ENCODE data around the gene DYNC1H1.

DNA sequence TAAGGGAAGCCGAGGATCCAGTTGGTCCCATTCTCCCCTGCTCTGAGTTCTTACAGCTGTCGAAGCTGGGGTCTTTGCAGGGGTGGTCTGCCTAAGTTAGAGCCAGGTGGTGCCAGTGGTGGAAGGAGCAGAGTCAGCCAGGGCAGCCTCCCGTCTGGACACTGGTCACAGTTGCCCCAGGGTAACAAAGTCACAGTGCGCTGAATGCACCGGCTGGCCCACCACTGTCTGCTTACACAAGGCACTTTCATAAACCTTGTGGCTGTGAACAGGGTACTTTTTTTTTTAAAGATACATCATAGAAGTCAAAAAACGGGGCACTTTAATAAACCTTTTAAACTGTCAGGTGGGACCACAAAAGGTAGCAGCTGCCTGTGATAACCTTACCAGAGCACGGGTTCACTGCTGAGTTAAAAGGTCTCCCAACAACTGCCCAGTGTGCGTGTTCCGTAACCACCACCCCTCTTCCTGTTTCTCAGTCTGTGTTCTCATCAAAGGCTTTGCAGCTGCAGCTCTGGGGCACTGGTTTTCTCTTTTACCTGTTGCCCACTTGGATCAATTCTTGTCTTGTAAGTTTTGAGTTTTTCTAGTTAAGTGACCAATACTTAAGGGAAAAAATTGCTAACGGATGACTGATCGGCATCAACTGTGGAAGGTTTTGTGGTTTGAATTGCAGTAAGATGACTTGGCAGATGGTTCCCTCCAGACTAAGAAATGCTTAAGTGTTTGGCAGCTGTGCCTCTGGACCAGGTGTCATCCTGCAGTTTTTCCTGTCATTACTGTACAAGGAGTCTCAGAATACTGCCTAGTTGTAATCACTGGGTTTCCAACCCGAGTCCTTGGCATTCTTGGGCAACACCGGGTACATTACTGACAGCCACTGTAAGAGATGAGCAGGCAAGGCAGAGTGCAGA lies 55.9 kb downstream of the DYNC1H1 start:
- TF ChIP-seq, protein P1, sequence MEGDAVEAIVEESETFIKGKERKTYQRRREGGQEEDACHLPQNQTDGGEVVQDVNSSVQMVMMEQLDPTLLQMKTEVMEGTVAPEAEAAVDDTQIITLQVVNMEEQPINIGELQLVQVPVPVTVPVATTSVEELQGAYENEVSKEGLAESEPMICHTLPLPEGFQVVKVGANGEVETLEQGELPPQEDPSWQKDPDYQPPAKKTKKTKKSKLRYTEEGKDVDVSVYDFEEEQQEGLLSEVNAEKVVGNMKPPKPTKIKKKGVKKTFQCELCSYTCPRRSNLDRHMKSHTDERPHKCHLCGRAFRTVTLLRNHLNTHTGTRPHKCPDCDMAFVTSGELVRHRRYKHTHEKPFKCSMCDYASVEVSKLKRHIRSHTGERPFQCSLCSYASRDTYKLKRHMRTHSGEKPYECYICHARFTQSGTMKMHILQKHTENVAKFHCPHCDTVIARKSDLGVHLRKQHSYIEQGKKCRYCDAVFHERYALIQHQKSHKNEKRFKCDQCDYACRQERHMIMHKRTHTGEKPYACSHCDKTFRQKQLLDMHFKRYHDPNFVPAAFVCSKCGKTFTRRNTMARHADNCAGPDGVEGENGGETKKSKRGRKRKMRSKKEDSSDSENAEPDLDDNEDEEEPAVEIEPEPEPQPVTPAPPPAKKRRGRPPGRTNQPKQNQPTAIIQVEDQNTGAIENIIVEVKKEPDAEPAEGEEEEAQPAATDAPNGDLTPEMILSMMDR (IDR thresholded peaks at IDR 0.05): no peak
- TF ChIP-seq FOXP1 (CRISPR knock-in tag; IDR thresholded peaks at IDR 0.05; ENCODE audit: borderline replicate concordance): no peak
- no peak for TF ChIP-seq E2F4 (CRISPR knock-in tag; IDR thresholded peaks at IDR 0.05; ENCODE audit: borderline replicate concordance, low read depth)
- TF ChIP-seq KAT7 (CRISPR knock-in tag; IDR thresholded peaks at IDR 0.05; ENCODE audit: borderline replicate concordance): no peak
- no peak for TF ChIP-seq ATF2 (CRISPR knock-in tag; IDR thresholded peaks at IDR 0.05; ENCODE audit: borderline replicate concordance, low read depth)
- TF ChIP-seq RELA (CRISPR knock-in tag; IDR thresholded peaks at IDR 0.05; ENCODE audit: borderline replicate concordance): no peak
